PC-9 (cell line): Measurements from ENCODE around the gene CFH. TPM values are rescaled to one million over a fixed set of nuclear protein-coding genes. Genes with fewer than 3 reads are reported as not detected.

Source experiments
- BruUV-seq: library from RNA; stranded (reverse); fragments of 400-500 nt; replicated peaks from 2 replicates; lab custom pipeline; 2021; lab: Mats Ljungman, UMichigan
- CTCF ChIA-PET: fragments of 300-600 bp; sonication (Branson Sonifier 250); formaldehyde crosslinking; loops from one replicate; lab custom pipeline; 2022; ENCODE audit warnings: antibody characterized with exemption; lab: Charles Lee
- POLR2A ChIA-PET: fragments of 300-600 bp; sonication (Branson Sonifier 250); formaldehyde crosslinking; loops from one replicate; lab custom pipeline; 2022; ENCODE audit warnings: antibody characterized with exemption; ENCODE audit not compliant: unreplicated experiment; lab: Charles Lee
- DNase-seq, 2 experiments: peaks; one replicate each; pipeline versions ENCODE4 v3.0.0 to v3.0.0-alpha.2; 2015 to 2022; ENCODE audit warnings: mixed read lengths in 1 of 2
- H2AFZ ChIP-seq: fragments of 200-600 bp; sonication (generic); 2 replicates; pipeline ENCODE4 v1.8.1; 2017; ENCODE audit warnings: antibody characterized with exemption
- H3F3A ChIP-seq: fragments of 200-600 bp; sonication (generic); 2 replicates; pipeline ENCODE4 v1.8.1; 2017; ENCODE audit warnings: antibody characterized with exemption, mild to moderate bottlenecking, low read depth; ENCODE audit not compliant: insufficient read depth
- H3K27ac ChIP-seq: fragments of 200-600 bp; sonication (generic); 2 replicates; pipeline ENCODE4 v1.6.1; 2016; ENCODE audit warnings: mixed run types
- H3K27me3 ChIP-seq: fragments of 200-600 bp; sonication (generic); 2 replicates; pipeline ENCODE4 v1.6.1; 2016; ENCODE audit warnings: low read depth, mixed run types; ENCODE audit not compliant: insufficient read depth
- H3K36me3 ChIP-seq: fragments of 200-600 bp; sonication (generic); 2 replicates; pipeline ENCODE4 v1.6.1; 2016; ENCODE audit warnings: low read depth, mixed run types
- H3K4me1 ChIP-seq: fragments of 200-600 bp; sonication (generic); replicated peaks from 2 replicates; pipeline ENCODE4 v1.6.1; 2016; ENCODE audit warnings: mixed run types; ENCODE audit not compliant: insufficient read depth
- H3K4me2 ChIP-seq: fragments of 200-600 bp; sonication (generic); 2 replicates; pipeline ENCODE4 v1.6.1; 2017; ENCODE audit warnings: mixed run types
- H3K4me3 ChIP-seq: fragments of 200-600 bp; sonication (generic); 2 replicates; pipeline ENCODE4 v1.6.1; 2016; ENCODE audit warnings: mixed run types
- H3K79me2 ChIP-seq: fragments of 200-600 bp; sonication (generic); 2 replicates; pipeline ENCODE4 v1.6.1; 2017; ENCODE audit warnings: low read depth, mixed run types
- H3K9me2 ChIP-seq: fragments of 200-600 bp; sonication (generic); 2 replicates; pipeline ENCODE4 v1.8.1; 2017; ENCODE audit warnings: mild to moderate bottlenecking; ENCODE audit not compliant: insufficient read depth
- H3K9me3 ChIP-seq: fragments of 200-600 bp; sonication (generic); 2 replicates; pipeline ENCODE4 v1.8.1; 2016; ENCODE audit warnings: low read depth; ENCODE audit not compliant: insufficient read depth
- H4K20me1 ChIP-seq: fragments of 200-600 bp; sonication (generic); 2 replicates; pipeline ENCODE4 v1.8.1; 2017; ENCODE audit not compliant: insufficient read depth
- CTCF ChIP-seq: fragments of 200-600 bp; sonication (generic); conservative IDR thresholded peaks from 2 replicates; pipeline ENCODE4 v1.6.1; 2017; ENCODE audit warnings: mixed run types, antibody characterized with exemption, mild to moderate bottlenecking, moderate library complexity
- EZH2 ChIP-seq: fragments of 200-600 bp; sonication (generic); IDR thresholded peaks from 2 replicates; pipeline ENCODE4 v1.8.0; 2017; ENCODE audit warnings: antibody characterized with exemption, low read depth
- intact Hi-C: fragments of 100-400 bp; cut with micrococcal nuclease; formaldehyde crosslinking; loops from one replicate; pipeline ENCODE4 v1.10.0; 2022; ENCODE audit not compliant: unreplicated experiment
- total RNA-seq: library from RNA; stranded (reverse); gene quantifications from 2 replicates; pipeline ENCODE4 v1.2.3, GENCODE V29; 2021

Gene CFH
- total RNA-seq, 1 experiment from 2014 or later = 3.8 TPM

GRCh38 chr1:196734006-196734405 lies 82.2 kb downstream of the CFH start:
- Histone ChIP-seq H4K20me1 (no peaks in the 10 kb centered on the region), H3F3A (no peaks in the 10 kb centered on the region), H3K36me3 (no peaks in the 10 kb centered on the region), H3K4me1 (no peaks in the 10 kb centered on the region), H3K27ac (no peak overlapping the region), H3K4me2 (no peak overlapping the region), H3K27me3 (no peaks in the 10 kb centered on the region), H3K4me3 (no peak overlapping the region), H3K9me2 (no peaks in the 10 kb centered on the region), H3K9me3 (no peaks in the 10 kb centered on the region), H2AFZ (peak overlapping the region; percentile 66; the same call in 1 of the 2 replicates), H3K79me2 (no peaks in the 10 kb centered on the region)
- ChIA-PET POLR2A (no interaction called here), CTCF (no interaction called here)
- DNase-seq = no peak
- no peak for TF ChIP-seq EZH2
- TF ChIP-seq CTCF = no peak
- BruUV-seq = no TSS peak
- intact Hi-C loops = no loop called here

GRCh38 chr1:196734460-196734859 lies 82.6 kb downstream of the CFH start:
- Histone ChIP-seq H3K36me3 (no peaks in the 10 kb centered on the region), H4K20me1 (no peaks in the 10 kb centered on the region), H3K27ac (no peak overlapping the region), H3K9me2 (no peaks in the 10 kb centered on the region), H3K4me1 (no peaks in the 10 kb centered on the region), H3K4me2 (no peak overlapping the region), H3K79me2 (no peaks in the 10 kb centered on the region), H3K9me3 (no peaks in the 10 kb centered on the region), H3K27me3 (no peaks in the 10 kb centered on the region), H3F3A (no peaks in the 10 kb centered on the region), H2AFZ (0 out of 2 replicates have a peak overlapping the region, but pooled peaks have one; percentile 30), H3K4me3 (no peak overlapping the region)
- POLR2A ChIA-PET = no interaction called here
- no peak for DNase-seq
- intact Hi-C loops = no loop called here
- BruUV-seq = no TSS peak
- no peak for TF ChIP-seq CTCF
- no peak for TF ChIP-seq EZH2
- CTCF ChIA-PET = no interaction called here

GRCh38 chr1:196738730-196739129 lies 86.9 kb downstream of the CFH start:
- Histone ChIP-seq H4K20me1 (no peaks in the 10 kb centered on the region), H3K79me2 (no peaks in the 10 kb centered on the region), H3K27me3 (no peaks in the 10 kb centered on the region), H3K4me2 (no peak overlapping the region), H3K27ac (no peak overlapping the region), H3K9me3 (no peaks in the 10 kb centered on the region), H3K9me2 (no peaks in the 10 kb centered on the region), H3F3A (no peaks in the 10 kb centered on the region), H3K4me1 (no peaks in the 10 kb centered on the region), H2AFZ (no peak overlapping the region), H3K36me3 (no peaks in the 10 kb centered on the region), H3K4me3 (no peak overlapping the region)
- ChIA-PET POLR2A (no interaction called here), CTCF (no interaction called here)
- intact Hi-C loops = no loop called here
- DNase-seq = no peak
- TF ChIP-seq CTCF = no peak
- no TSS peak for BruUV-seq
